SH-SY5Y (cell line): ENCODE measurements around the gene CALHM5.

Source experiments
- GATA2 ChIP-seq: IDR thresholded peaks from 2 replicates; pipeline ENCODE4 v1.6.1; 2011; ENCODE audit warnings: mild to moderate bottlenecking, low read depth, low read length
- GATA3 ChIP-seq: IDR thresholded peaks from 2 replicates; pipeline ENCODE4 v1.6.1; 2011; ENCODE audit warnings: low read depth, mild to moderate bottlenecking, low read length, moderate library complexity

- TF ChIP-seq GATA2 = no peak
- no peak for TF ChIP-seq GATA3
Observed at GRCh38 chr6:116542426-116542825, 31.0 kb downstream of the CALHM5 start.
